GM21576 (cell line): ENCODE data around the gene ZNF521.

Experiments
- ATAC-seq: cut with Tn5 transposase; IDR thresholded peaks from one replicate; pipeline ENCODE4 v1.9.1; 2021; ENCODE audit warnings: mild to moderate bottlenecking, moderate library complexity; ENCODE audit not compliant: unreplicated experiment

ZNF521 gene

GRCh38 chr18:25253779-25254178 lies 98.2 kb downstream of the ZNF521 start:
- no peak for ATAC-seq

GRCh38 chr18:25253136-25253535 lies 98.8 kb downstream of the ZNF521 start:
- ATAC-seq: no peak

- ATAC-seq: no peak
Observed at GRCh38 chr18:25251068-25251467, 100.9 kb downstream of the ZNF521 start.

GRCh38 chr18:25250474-25250851 lies 101.5 kb downstream of the ZNF521 start:
- no peak for ATAC-seq

- no peak for ATAC-seq
Observed at GRCh38 chr18:25248755-25249154, 103.2 kb downstream of the ZNF521 start.

- ATAC-seq: no peak
Observed at GRCh38 chr18:25247725-25248124, 104.2 kb downstream of the ZNF521 start.

- ATAC-seq: no peak
Observed at GRCh38 chr18:25244924-25245698, 106.9 kb downstream of the ZNF521 start.

GRCh38 chr18:25244170-25244569 lies 107.8 kb downstream of the ZNF521 start:
- ATAC-seq: no peak

- no peak for ATAC-seq
Observed at GRCh38 chr18:25243754-25244153, 108.2 kb downstream of the ZNF521 start.

GRCh38 chr18:25243257-25243656 lies 108.7 kb downstream of the ZNF521 start:
- no peak for ATAC-seq

- ATAC-seq: no peak
Observed at GRCh38 chr18:25240420-25240770, 111.6 kb downstream of the ZNF521 start.

GRCh38 chr18:25239581-25240419 lies 112.2 kb downstream of the ZNF521 start:
- ATAC-seq: no peak

- no peak for ATAC-seq
Observed at GRCh38 chr18:25239151-25239550, 112.8 kb downstream of the ZNF521 start.

GRCh38 chr18:25237571-25238267 lies 114.2 kb downstream of the ZNF521 start:
- no peak for ATAC-seq

GRCh38 chr18:25236736-25237135 lies 115.2 kb downstream of the ZNF521 start:
- no peak for ATAC-seq

GRCh38 chr18:25235401-25236042 lies 116.4 kb downstream of the ZNF521 start:
- ATAC-seq: no peak

- no peak for ATAC-seq
Observed at GRCh38 chr18:25234740-25235345, 117.1 kb downstream of the ZNF521 start.

GRCh38 chr18:25234322-25234639 lies 117.7 kb downstream of the ZNF521 start:
- no peak for ATAC-seq

- ATAC-seq: no peak
Observed at GRCh38 chr18:25233528-25234321, 118.2 kb downstream of the ZNF521 start.

- no peak for ATAC-seq
Observed at GRCh38 chr18:25231327-25231691, 120.7 kb downstream of the ZNF521 start.
